Lung (tissue), 12 donors: ENCODE measurements around the gene PP2D1. TPM values are rescaled to one million over a fixed set of nuclear protein-coding genes. Genes with fewer than 3 reads are reported as not detected.

ENCODE experiments used
- ATAC-seq: fragments of 200-7000 bp; cut with Tn5 transposase; one replicate; pipeline ENCODE4 v1.9.1; 2020; ENCODE audit warnings: moderate number of reproducible peaks; ENCODE audit not compliant: insufficient read depth, low FRiP score
- DNase-seq, 3 donors: peaks; one replicate each; pipeline ENCODE4 v3.0.0-alpha.2; 2013 to 2017
- H3K27ac ChIP-seq, 2 donors: one replicate each; pipeline ENCODE4 v1.5.1; 2013; ENCODE audit warnings: mild to moderate bottlenecking in 2 of 2, moderate library complexity in 2 of 2, control low read depth in 1 of 2, inconsistent platforms in 1 of 2, low read depth in 1 of 2, low read length in 1 of 2
- H3K27me3 ChIP-seq, 3 donors: one replicate each; pipeline ENCODE4 v1.5.1; 2013; ENCODE audit warnings: low read length in 2 of 3; ENCODE audit not compliant: control insufficient read depth in 3 of 3, insufficient read depth in 3 of 3
- H3K36me3 ChIP-seq, 4 donors: one replicate each; pipeline ENCODE4 v1.5.1; 2013; ENCODE audit warnings: low read length in 4 of 4, mild to moderate bottlenecking in 1 of 4, moderate library complexity in 1 of 4; ENCODE audit not compliant: control insufficient read depth in 4 of 4, insufficient read depth in 4 of 4
- H3K4me1 ChIP-seq, 5 donors: one replicate each; pipeline ENCODE4 v1.5.1; 2013; ENCODE audit warnings: low read length in 5 of 5, mild to moderate bottlenecking in 2 of 5, moderate library complexity in 1 of 5; ENCODE audit not compliant: control insufficient read depth in 5 of 5, insufficient read depth in 5 of 5
- H3K4me3 ChIP-seq: one replicate; pipeline ENCODE4 v1.5.1; 2013; ENCODE audit warnings: mild to moderate bottlenecking, control low read depth, moderate library complexity
- H3K9ac ChIP-seq, 2 donors: one replicate each; pipeline ENCODE4 v1.5.1; 2013; ENCODE audit warnings: low read length in 2 of 2, control low read depth in 1 of 2; ENCODE audit not compliant: insufficient read depth in 1 of 2
- H3K9me3 ChIP-seq, 4 donors: one replicate each; pipeline ENCODE4 v1.5.1; 2013; ENCODE audit warnings: low read length in 3 of 4, mild to moderate bottlenecking in 1 of 4, moderate library complexity in 1 of 4; ENCODE audit not compliant: control insufficient read depth in 4 of 4, insufficient read depth in 3 of 4
- WGBS, 2 donors: extraction: QIAGEN DNeasy Blood & Tissue Kit; methylation state at CpG; one replicate each; pipeline ENCODE4 v1.1.7; 2013; 5-methylcytosine and 5-hydroxymethylcytosine counted together
- polyA plus RNA-seq, 2 donors: library from polyadenylated mRNA; stranded (reverse); fragments of 200-250 nt; gene quantifications; one replicate each; pipeline ENCODE4 v1.2.1, GENCODE V29; 2013
- total RNA-seq, 2 donors: library from RNA; depleted of rRNA in 1 of 2; stranded (reverse); fragments of >200 nt in 1 of 2; gene quantifications; one replicate each; pipeline ENCODE4 v1.2.1, GENCODE V29; 2014 to 2021
- TF ChIP-seq, protein P1 (sequence below): IDR thresholded peaks from 2 replicates; pipeline ENCODE4 v1.5.1; 2012; ENCODE audit warnings: mild to moderate bottlenecking; ENCODE audit errors: control extremely low read depth, extremely low read depth
- donor health status: control.
- donor health status: control.
- donor health status: Bipolar disorder and iron deficiency.
- donor health status: healthy.
- donor health status: DM: yes; HTN: yes; CAD: no.

The PP2D1 gene
- total and polyA plus RNA-seq, 4 donors: not detected

DNA sequence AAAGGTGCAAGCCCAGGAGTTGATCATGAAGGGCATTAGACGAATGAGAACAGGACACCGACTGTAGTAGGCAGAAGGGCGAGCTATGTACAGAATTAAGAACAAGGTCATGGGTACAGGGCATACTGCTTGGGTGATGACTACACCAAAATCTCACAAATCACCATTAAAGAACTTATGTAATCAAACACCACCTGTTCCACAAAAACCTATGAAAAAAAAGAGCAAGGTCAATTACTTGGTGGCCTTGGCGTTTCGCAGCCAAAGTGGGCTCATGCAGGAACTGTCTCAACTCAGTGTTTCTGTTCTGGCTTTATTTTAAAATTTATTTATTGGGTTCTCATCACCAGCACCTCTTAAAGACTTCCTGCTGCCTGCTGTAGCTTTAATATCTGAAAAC is 30.3 kb upstream of the PP2D1 start:
- Histone ChIP-seq H3K9me3 (no peaks in the 10 kb centered on the region), H3K27me3 (no peaks in the 10 kb centered on the region), H3K4me3 (no peak overlapping the region), H3K36me3 (no peaks in the 10 kb centered on the region), H3K9ac (no peak overlapping the region), H3K4me1 (peaks cover 7 to 34% (median 18%) of the 10 kb centered on the region in 5 donors), H3K27ac (peak overlapping the region; percentile 30 to 56)
- TF ChIP-seq, protein P1, sequence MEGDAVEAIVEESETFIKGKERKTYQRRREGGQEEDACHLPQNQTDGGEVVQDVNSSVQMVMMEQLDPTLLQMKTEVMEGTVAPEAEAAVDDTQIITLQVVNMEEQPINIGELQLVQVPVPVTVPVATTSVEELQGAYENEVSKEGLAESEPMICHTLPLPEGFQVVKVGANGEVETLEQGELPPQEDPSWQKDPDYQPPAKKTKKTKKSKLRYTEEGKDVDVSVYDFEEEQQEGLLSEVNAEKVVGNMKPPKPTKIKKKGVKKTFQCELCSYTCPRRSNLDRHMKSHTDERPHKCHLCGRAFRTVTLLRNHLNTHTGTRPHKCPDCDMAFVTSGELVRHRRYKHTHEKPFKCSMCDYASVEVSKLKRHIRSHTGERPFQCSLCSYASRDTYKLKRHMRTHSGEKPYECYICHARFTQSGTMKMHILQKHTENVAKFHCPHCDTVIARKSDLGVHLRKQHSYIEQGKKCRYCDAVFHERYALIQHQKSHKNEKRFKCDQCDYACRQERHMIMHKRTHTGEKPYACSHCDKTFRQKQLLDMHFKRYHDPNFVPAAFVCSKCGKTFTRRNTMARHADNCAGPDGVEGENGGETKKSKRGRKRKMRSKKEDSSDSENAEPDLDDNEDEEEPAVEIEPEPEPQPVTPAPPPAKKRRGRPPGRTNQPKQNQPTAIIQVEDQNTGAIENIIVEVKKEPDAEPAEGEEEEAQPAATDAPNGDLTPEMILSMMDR: no peak
- DNase-seq: no peak
- WGBS, 2 donors: 78 to 85% methylated on average over 5 of the region's 5 CpGs
- no peak for ATAC-seq

DNA sequence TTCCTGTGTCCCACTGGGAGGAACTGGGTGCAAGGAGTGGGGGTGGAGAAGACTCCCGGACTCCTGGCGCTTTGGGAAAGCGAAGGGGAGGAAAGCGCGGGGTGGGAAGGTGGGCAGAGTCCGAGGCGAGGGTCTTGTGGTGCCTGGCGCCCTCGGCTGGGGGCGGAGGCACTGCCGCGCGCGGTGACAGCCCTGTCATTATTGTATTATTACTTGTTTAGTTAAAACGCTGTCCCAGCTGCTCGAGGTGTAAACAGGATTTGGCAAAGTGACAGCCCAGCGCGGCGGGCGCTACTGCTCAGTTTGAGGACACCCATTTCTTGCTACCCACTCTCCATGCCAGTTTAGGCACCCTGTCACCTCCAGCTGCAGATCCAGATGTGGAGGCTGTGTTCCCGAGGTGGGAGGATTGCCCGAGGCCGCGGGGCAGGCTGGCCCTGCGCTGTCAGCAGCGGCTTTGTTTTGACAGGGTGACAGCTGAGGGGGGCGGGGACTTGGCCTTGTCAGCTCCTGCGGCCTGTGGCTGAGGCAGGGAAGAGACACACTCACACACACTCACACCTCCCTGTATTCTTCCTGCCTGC is 29.2 kb upstream of the PP2D1 start:
- H3K4me1 ChIP-seq: peaks cover 7 to 34% (median 18%) of the 10 kb centered on the region in 5 donors
- no peaks in the 10 kb centered on the region for H3K9me3 ChIP-seq
- H3K9ac ChIP-seq: peak overlapping the region in 1 of 2 donors; percentile 59
- ATAC-seq (peak; percentile 55), DNase-seq (peak; percentile 89 to 92 (median 89))
- TF ChIP-seq, protein P1: no peak
- peak overlapping the region; percentile 92 to 100 for H3K27ac ChIP-seq
- H3K36me3 ChIP-seq: no peaks in the 10 kb centered on the region
- H3K27me3 ChIP-seq: no peaks in the 10 kb centered on the region
- 0% methylated on average over 28 of the region's 28 CpGs for WGBS, 2 donors
- H3K4me3 ChIP-seq: peak overlapping the region; percentile 68

DNA sequence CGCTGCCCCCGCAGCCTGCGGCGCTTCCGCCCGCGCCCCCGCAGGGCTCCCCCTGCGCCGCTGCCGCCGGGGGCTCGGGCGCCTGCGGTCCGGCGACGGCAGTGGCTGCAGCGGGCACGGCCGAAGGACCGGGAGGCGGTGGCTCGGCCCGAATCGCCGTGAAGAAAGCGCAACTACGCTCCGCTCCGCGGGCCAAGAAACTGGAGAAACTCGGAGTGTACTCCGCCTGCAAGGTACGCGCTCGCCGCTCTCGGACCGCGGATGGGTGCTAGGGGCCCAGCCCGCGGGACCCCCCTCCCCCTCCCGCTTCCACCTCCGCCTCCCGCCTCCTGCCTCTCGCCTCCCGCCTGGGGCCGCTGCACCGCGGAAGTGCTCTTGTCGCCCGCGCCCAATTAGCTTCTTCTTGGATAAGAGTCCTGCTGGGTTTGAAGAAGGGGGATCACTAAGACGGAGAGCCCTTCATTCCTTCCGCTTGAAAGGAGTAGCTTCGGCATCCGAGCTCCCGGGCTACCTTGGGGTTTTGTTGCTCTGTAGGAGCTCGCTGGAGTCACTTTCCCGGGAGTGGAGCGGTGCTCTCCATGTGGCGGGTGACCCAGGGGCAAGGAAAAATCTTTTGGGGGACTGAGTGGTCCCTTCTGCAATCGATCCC is 28.6 kb upstream of the PP2D1 start:
- ATAC-seq (peak; percentile 48), DNase-seq (peak; percentile 85 to 91 (median 88))
- no peaks in the 10 kb centered on the region for H3K9me3 ChIP-seq
- peak overlapping the region; percentile 92 to 100 for H3K27ac ChIP-seq
- H3K36me3 ChIP-seq: no peaks in the 10 kb centered on the region
- H3K9ac ChIP-seq: peak overlapping the region in 1 of 2 donors; percentile 59
- peak overlapping the region; percentile 68 for H3K4me3 ChIP-seq
- peaks cover 7 to 34% (median 18%) of the 10 kb centered on the region in 5 donors for H3K4me1 ChIP-seq
- H3K27me3 ChIP-seq: no peaks in the 10 kb centered on the region
- TF ChIP-seq, protein P1: no peak
- 1% methylated on average over 35 to 64 of the region's 64 CpGs for WGBS, 2 donors
